Hypothalamus (tissue), 51 donors: Measurements from ENCODE around the gene TACC2.

Experiments
- DNase-seq, 51 donors: peaks; one replicate each; lab custom pipeline; 2025; lab: John Stamatoyannopoulos, UW

Gene TACC2

GRCh38 chr10:122239578-122240257 is 250.8 kb downstream of the TACC2 start:
- no peak for DNase-seq

GRCh38 chr10:122240401-122240800 is 251.4 kb downstream of the TACC2 start:
- no peak for DNase-seq

GRCh38 chr10:122241836-122242235 is 252.9 kb downstream of the TACC2 start:
- DNase-seq = no peak

GRCh38 chr10:122243550-122243949 is 254.6 kb downstream of the TACC2 start:
- DNase-seq = no peak

- peak in 1 of 51 donors; percentile 18 for DNase-seq
These were observed 255.3 kb downstream of the TACC2 start for GRCh38 chr10:122244001-122244975.

- DNase-seq = peak in 1 of 51 donors; percentile 37
These were observed 256.2 kb downstream of the TACC2 start for GRCh38 chr10:122245136-122245535.

- no peak for DNase-seq
These were observed 256.9 kb downstream of the TACC2 start for GRCh38 chr10:122245897-122246296.

GRCh38 chr10:122246830-122247520 is 258.0 kb downstream of the TACC2 start:
- no peak for DNase-seq

GRCh38 chr10:122248356-122249302 is 259.7 kb downstream of the TACC2 start:
- no peak for DNase-seq

- no peak for DNase-seq
These were observed 260.4 kb downstream of the TACC2 start for GRCh38 chr10:122249303-122249850.

- DNase-seq = no peak
These were observed 261.2 kb downstream of the TACC2 start for GRCh38 chr10:122249991-122250750.

GRCh38 chr10:122251459-122252255 is 262.7 kb downstream of the TACC2 start:
- no peak for DNase-seq

GRCh38 chr10:122252805-122253204 is 263.8 kb downstream of the TACC2 start:
- no peak for DNase-seq

GRCh38 chr10:122253605-122254004 is 264.6 kb downstream of the TACC2 start:
- DNase-seq = no peak

GRCh38 chr10:122254831-122255230 is 265.9 kb downstream of the TACC2 start:
- no peak for DNase-seq

- no peak for DNase-seq
These were observed 266.7 kb downstream of the TACC2 start for GRCh38 chr10:122255509-122256301.

- no peak for DNase-seq
These were observed 268.1 kb downstream of the TACC2 start for GRCh38 chr10:122257041-122257440.
